A549 (cell line): Measurements from ENCODE around the gene UGT2A3.

Source experiments
- CHD4 ChIP-seq: fragments of 200-600 bp; sonication (generic); IDR thresholded peaks from 2 replicates; pipeline ENCODE4 v1.6.1; 2016; ENCODE audit warnings: antibody characterized with exemption, mild to moderate bottlenecking, borderline replicate concordance
- EP300 ChIP-seq, 2 experiments: fragments of >200 bp; sonication (Bioruptor Twin); formaldehyde crosslinking; IDR thresholded peaks; 2 replicates in 1 of 2; 3 replicates in 1 of 2; pipeline ENCODE4 v1.6.1; 2016 to 2017
- GATA3 ChIP-seq: IDR thresholded peaks from 2 replicates; pipeline ENCODE4 v1.6.1; 2012; ENCODE audit warnings: borderline replicate concordance
- NFE2L2 ChIP-seq: fragments of 150-350 bp; conservative IDR thresholded peaks from 2 replicates; pipeline ENCODE4 v1.6.1; 2014; ENCODE audit warnings: low read length
- NR3C1 ChIP-seq: fragments of >200 bp; sonication (Bioruptor Twin); formaldehyde crosslinking; IDR thresholded peaks from 3 replicates; pipeline ENCODE4 v1.6.1; 2017
- POLR2A ChIP-seq: IDR thresholded peaks from 2 replicates; pipeline ENCODE4 v1.6.1; 2012; ENCODE audit warnings: mild to moderate bottlenecking, low read length
- RAD21 ChIP-seq, 2 experiments: fragments of >200 bp in 1 of 2; sonication (Bioruptor Twin) in 1 of 2; formaldehyde crosslinking in 1 of 2; IDR thresholded peaks in 1 of 2; conservative IDR thresholded peaks in 1 of 2; 2 replicates in 1 of 2; 3 replicates in 1 of 2; pipeline ENCODE4 v1.6.1; 2012 to 2018; ENCODE audit warnings: inconsistent platforms in 1 of 2
- RNF2 ChIP-seq: fragments of 200-600 bp; sonication (generic); IDR thresholded peaks from 2 replicates; pipeline ENCODE4 v1.6.1; 2016; ENCODE audit warnings: low read depth, mild to moderate bottlenecking, antibody characterized with exemption, moderate library complexity, borderline replicate concordance
- TP53 ChIP-seq: fragments of 250-450 bp; sonication (Bioruptor Pico); IDR thresholded peaks from 2 replicates; pipeline ENCODE4 v1.5.0; 2021; ENCODE audit warnings: mild to moderate bottlenecking, moderate library complexity
- ZC3H11A ChIP-seq: fragments of 450-650 bp; IDR thresholded peaks from 2 replicates; pipeline ENCODE4 v1.6.1; 2014; ENCODE audit warnings: antibody characterized with exemption, mild to moderate bottlenecking
- TF ChIP-seq, protein P1 (sequence below): fragments of >200 bp; sonication (Bioruptor Twin); formaldehyde crosslinking; IDR thresholded peaks from 3 replicates; pipeline ENCODE4 v1.5.1; 2016
- TF ChIP-seq, protein P2 (sequence below): IDR thresholded peaks from 2 replicates; pipeline ENCODE4 v1.6.1; 2012

DNA sequence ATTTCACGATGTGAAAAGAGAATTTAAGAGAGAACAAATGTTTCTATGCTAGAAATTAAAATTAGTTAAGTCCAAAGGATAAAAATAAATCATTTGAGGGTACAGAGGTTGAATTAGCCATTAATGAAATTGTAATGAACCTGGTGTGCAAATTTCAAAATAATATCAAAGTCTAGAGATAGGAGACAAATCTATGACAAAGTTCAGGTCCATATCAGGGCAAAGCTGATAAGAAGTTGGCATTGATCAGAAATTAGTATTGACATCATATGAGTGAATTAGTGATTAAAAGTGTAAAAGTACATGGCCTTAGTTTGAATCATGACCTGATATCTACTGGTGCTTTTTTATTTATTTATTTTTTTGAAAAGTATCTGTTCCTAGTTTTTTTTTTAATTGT is 33.8 kb upstream of the UGT2A3 start:
- no peak for TF ChIP-seq EP300 (IDR thresholded peaks at IDR 0.05)
- TF ChIP-seq, protein P1, sequence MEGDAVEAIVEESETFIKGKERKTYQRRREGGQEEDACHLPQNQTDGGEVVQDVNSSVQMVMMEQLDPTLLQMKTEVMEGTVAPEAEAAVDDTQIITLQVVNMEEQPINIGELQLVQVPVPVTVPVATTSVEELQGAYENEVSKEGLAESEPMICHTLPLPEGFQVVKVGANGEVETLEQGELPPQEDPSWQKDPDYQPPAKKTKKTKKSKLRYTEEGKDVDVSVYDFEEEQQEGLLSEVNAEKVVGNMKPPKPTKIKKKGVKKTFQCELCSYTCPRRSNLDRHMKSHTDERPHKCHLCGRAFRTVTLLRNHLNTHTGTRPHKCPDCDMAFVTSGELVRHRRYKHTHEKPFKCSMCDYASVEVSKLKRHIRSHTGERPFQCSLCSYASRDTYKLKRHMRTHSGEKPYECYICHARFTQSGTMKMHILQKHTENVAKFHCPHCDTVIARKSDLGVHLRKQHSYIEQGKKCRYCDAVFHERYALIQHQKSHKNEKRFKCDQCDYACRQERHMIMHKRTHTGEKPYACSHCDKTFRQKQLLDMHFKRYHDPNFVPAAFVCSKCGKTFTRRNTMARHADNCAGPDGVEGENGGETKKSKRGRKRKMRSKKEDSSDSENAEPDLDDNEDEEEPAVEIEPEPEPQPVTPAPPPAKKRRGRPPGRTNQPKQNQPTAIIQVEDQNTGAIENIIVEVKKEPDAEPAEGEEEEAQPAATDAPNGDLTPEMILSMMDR, result no peak
- TF ChIP-seq POLR2A, result no peak
- TF ChIP-seq RNF2, result no peak
- TF ChIP-seq, protein P2, sequence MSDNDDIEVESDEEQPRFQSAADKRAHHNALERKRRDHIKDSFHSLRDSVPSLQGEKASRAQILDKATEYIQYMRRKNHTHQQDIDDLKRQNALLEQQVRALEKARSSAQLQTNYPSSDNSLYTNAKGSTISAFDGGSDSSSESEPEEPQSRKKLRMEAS, result no peak
- TF ChIP-seq GATA3, result no peak
- TF ChIP-seq ZC3H11A, result no peak
- no peak for TF ChIP-seq NR3C1
- TF ChIP-seq NFE2L2, result no peak
- no peak for TF ChIP-seq RAD21 (conservative IDR thresholded peaks at IDR 0.05 in 1 of 2, IDR thresholded peaks at IDR 0.05 in 1 of 2)
- TF ChIP-seq CHD4, result no peak
- TF ChIP-seq TP53 (CRISPR knock-in tag), result no peak
